Measurements from ENCODE around the gene CELSR1. TPM values are rescaled to one million over a fixed set of nuclear protein-coding genes. Genes with fewer than 3 reads are reported as not detected.

Gene CELSR1
- total RNA-seq, 2 experiments from 2014 or later: 1.0 to 1.1 TPM

DNA sequence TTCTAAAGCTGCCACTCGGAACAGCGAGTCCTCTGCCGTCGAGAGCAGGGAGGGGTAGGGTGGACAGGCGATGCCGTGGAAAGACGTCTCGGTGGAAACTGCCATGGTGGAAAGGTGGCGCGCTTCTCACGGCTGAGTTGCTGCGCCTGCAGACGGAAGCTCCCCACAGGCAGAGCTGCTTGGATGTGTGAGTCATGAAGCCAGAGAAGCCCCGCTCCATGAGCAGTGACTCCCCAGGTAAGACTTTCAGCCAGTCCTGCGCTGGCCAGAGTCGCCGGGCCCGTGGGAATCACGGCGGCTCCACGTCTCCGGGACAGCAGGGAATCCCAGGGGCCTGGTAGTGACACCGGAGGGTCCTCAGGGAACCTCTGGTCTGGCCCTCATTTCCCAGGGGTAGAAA lies 205.9 kb downstream of the CELSR1 start:
- no peaks in the 10 kb centered on the region for H3K9me3 ChIP-seq (ENCODE audit: control insufficient read depth in 1 of 2, insufficient read depth in 1 of 2, low read length in 2 of 2)
- TF ChIP-seq, protein P1, sequence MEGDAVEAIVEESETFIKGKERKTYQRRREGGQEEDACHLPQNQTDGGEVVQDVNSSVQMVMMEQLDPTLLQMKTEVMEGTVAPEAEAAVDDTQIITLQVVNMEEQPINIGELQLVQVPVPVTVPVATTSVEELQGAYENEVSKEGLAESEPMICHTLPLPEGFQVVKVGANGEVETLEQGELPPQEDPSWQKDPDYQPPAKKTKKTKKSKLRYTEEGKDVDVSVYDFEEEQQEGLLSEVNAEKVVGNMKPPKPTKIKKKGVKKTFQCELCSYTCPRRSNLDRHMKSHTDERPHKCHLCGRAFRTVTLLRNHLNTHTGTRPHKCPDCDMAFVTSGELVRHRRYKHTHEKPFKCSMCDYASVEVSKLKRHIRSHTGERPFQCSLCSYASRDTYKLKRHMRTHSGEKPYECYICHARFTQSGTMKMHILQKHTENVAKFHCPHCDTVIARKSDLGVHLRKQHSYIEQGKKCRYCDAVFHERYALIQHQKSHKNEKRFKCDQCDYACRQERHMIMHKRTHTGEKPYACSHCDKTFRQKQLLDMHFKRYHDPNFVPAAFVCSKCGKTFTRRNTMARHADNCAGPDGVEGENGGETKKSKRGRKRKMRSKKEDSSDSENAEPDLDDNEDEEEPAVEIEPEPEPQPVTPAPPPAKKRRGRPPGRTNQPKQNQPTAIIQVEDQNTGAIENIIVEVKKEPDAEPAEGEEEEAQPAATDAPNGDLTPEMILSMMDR (IDR thresholded peaks at IDR 0.05): no peak
- no peaks in the 10 kb centered on the region for H3K36me3 ChIP-seq (ENCODE audit: insufficient read depth, low read length)
- Mint-ChIP-seq H3K9me3 (no peaks in the 10 kb centered on the region), H3K36me3 (ENCODE audit: low read depth) (peaks cover 5% of the 10 kb centered on the region), H3K4me3 (no peak overlapping the region), H3K27ac (no peak overlapping the region), H3K4me1 (ENCODE audit: low read depth) (peaks cover 8% of the 10 kb centered on the region), H3K27me3 (no peaks in the 10 kb centered on the region)
- peaks cover 13% of the 10 kb centered on the region for H3K4me1 ChIP-seq (ENCODE audit: insufficient read depth, low read length)
- CTCF ChIA-PET: no interaction called here
- POLR2A ChIA-PET: no interaction called here
- intact Hi-C loops (cut with DNase I, micrococcal nuclease): no loop called here
- no peak overlapping the region for H3K27ac ChIP-seq (ENCODE audit: low read depth in 1 of 2, low read length in 2 of 2)
- no peaks in the 10 kb centered on the region for H3K27me3 ChIP-seq (ENCODE audit: control insufficient read depth in 1 of 2, insufficient read depth in 2 of 2, low read length in 2 of 2)
- no peak for ATAC-seq (ENCODE audit: poor library complexity)
- DNase-seq: no peak
- no peak overlapping the region for H3K4me3 ChIP-seq (ENCODE audit: low read length)

DNA sequence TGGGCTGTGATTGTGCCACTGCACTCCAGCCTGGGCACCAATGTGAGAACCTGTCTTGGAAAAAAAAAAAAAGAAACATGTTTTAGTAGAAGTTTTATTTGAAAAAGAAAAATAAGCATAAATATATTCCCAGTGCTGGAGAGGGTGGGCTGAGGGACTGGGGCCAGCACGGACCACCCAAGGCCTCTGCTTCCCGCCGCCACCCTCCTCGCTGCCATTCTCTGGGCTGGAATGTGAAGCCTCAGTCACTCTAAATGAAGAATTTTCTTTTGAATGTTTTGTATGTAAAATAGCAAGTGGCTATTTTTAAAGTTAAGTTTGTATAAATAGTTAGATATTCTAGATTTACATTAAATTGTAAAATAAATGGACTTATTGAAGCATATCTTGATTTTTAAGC lies 207.0 kb downstream of the CELSR1 start:
- ChIA-PET CTCF (interaction anchor here (0.8 kb wide), 1 partner anchor 324 kb away, joined by 3 read pairs; no protein-coding TSS in a partner anchor), POLR2A (interaction anchor here (1.2 kb wide), 1 partner anchor 316 kb away, joined by 3 read pairs; no protein-coding TSS in a partner anchor)
- Histone ChIP-seq H3K36me3 (ENCODE audit: insufficient read depth, low read length) (no peaks in the 10 kb centered on the region), H3K4me3 (ENCODE audit: low read length) (no peak overlapping the region), H3K4me1 (ENCODE audit: insufficient read depth, low read length) (peaks cover 10% of the 10 kb centered on the region), H3K27ac (ENCODE audit: low read depth in 1 of 2, low read length in 2 of 2) (no peak overlapping the region), H3K27me3 (ENCODE audit: control insufficient read depth in 1 of 2, insufficient read depth in 2 of 2, low read length in 2 of 2) (no peaks in the 10 kb centered on the region), H3K9me3 (ENCODE audit: control insufficient read depth in 1 of 2, insufficient read depth in 1 of 2, low read length in 2 of 2) (no peaks in the 10 kb centered on the region)
- Mint-ChIP-seq H3K27ac (no peak overlapping the region), H3K27me3 (no peaks in the 10 kb centered on the region), H3K9me3 (no peaks in the 10 kb centered on the region), H3K4me3 (no peak overlapping the region), H3K36me3 (ENCODE audit: low read depth) (no peaks in the 10 kb centered on the region), H3K4me1 (ENCODE audit: low read depth) (peaks cover 5% of the 10 kb centered on the region)
- intact Hi-C loops (cut with DNase I, micrococcal nuclease): no loop called here
- ATAC-seq (ENCODE audit: poor library complexity) (no peak), DNase-seq (no peak)
- TF ChIP-seq, protein P1 (IDR thresholded peaks at IDR 0.05): no peak

DNA sequence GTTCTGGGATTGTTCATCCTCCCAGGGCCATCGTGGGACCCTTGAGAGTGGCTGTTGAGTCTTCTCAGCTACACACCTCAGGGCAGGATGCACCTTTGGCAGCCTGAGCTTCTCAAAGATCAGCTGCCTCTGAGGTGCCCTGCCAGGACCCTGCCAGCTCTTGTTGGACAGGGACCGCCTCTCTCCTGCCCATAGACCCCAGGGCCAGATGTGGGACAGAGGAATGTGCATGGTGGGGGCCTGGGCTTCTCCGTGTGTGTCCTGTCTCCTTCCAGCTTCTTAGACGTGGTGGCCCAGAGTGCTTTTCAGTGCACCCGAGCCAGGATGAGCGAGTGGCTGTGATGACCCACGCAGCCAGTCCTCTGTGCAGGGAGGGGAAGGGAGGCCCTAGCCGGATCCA lies 207.8 kb downstream of the CELSR1 start:
- no peaks in the 10 kb centered on the region for H3K27me3 ChIP-seq (ENCODE audit: control insufficient read depth in 1 of 2, insufficient read depth in 2 of 2, low read length in 2 of 2)
- intact Hi-C loops (cut with DNase I, micrococcal nuclease): no loop called here
- no peak for DNase-seq
- TF ChIP-seq, protein P1 (IDR thresholded peaks at IDR 0.05): no peak
- H3K36me3 ChIP-seq (ENCODE audit: insufficient read depth, low read length): no peaks in the 10 kb centered on the region
- H3K36me3 Mint-ChIP-seq (ENCODE audit: low read depth): no peaks in the 10 kb centered on the region
- H3K4me3 Mint-ChIP-seq: no peak overlapping the region
- ATAC-seq (ENCODE audit: poor library complexity): no peak
- POLR2A ChIA-PET: interaction anchor here (1.2 kb wide), 1 partner anchor 316 kb away, joined by 3 read pairs; no protein-coding TSS in a partner anchor
- H3K27me3 Mint-ChIP-seq: no peaks in the 10 kb centered on the region
- no peaks in the 10 kb centered on the region for H3K4me1 Mint-ChIP-seq (ENCODE audit: low read depth)
- H3K27ac Mint-ChIP-seq: no peak overlapping the region
- no peak overlapping the region for H3K4me3 ChIP-seq (ENCODE audit: low read length)
- H3K9me3 ChIP-seq (ENCODE audit: control insufficient read depth in 1 of 2, insufficient read depth in 1 of 2, low read length in 2 of 2): no peaks in the 10 kb centered on the region
- CTCF ChIA-PET: interaction anchor here (0.8 kb wide), 1 partner anchor 323 kb away, joined by 3 read pairs; no protein-coding TSS in a partner anchor
- H3K9me3 Mint-ChIP-seq: no peaks in the 10 kb centered on the region
- peaks cover 4% of the 10 kb centered on the region for H3K4me1 ChIP-seq (ENCODE audit: insufficient read depth, low read length)
- no peak overlapping the region for H3K27ac ChIP-seq (ENCODE audit: low read depth in 1 of 2, low read length in 2 of 2)

Data from CD4-positive, alpha-beta T cell (primary cell).